ENCODE results near the gene PDGFB.

GRCh38 chr22:39224550-39224949 is 20.2 kb downstream of the PDGFB start:
- TF ChIP-seq POLR2A (IDR thresholded peaks at IDR 0.05) (no peak), CTCF (IDR thresholded peaks at IDR 0.05) (no peak)
